ENCODE data around the gene SLC6A19.

GRCh38 chr5:1164696-1165630, 36.4 kb upstream of the SLC6A19 start:
- TF ChIP-seq EGR1 (IDR thresholded peaks at IDR 0.05; ENCODE audit: low read depth in 2 of 2) (no peak), ATF3 (IDR thresholded peaks at IDR 0.05) (no peak), RAD21 (IDR thresholded peaks at IDR 0.05) (no peak), RXRA (IDR thresholded peaks at IDR 0.05) (no peak), CTCF (IDR thresholded peaks at IDR 0.05; ENCODE audit: low read depth, low read length, missing input control) (no peak), SP1 (IDR thresholded peaks at IDR 0.05) (no peak), REST (IDR thresholded peaks at IDR 0.05) (no peak), TAF1 (conservative IDR thresholded peaks at IDR 0.05) (no peak), MAX (IDR thresholded peaks at IDR 0.05) (no peak)
